Posterior cingulate gyrus (tissue), 11 donors: ENCODE results near the gene TMEM30B.
A peak's percentile ranks its signal among the peaks of the same experiment; 100 is the strongest.

ENCODE experiments used
- DNase-seq, 10 donors: peaks; one replicate each; pipeline versions ENCODE4 v3.0.0 to v3.0.0-alpha.2; 2020 to 2021; ENCODE audit warnings: mixed read lengths in 3 of 10
- intact Hi-C: fragments of 100-400 bp; cut with DNase I; formaldehyde crosslinking; loops from one replicate; pipeline ENCODE4 v1.15.1; 2023

The TMEM30B gene

GRCh38 chr14:61300754-61301153 is 19.6 kb upstream of the TMEM30B start:
- intact Hi-C loops: no loop called here
- no peak for DNase-seq

- intact Hi-C loops: no loop called here
- no peak for DNase-seq
These were observed 19.1 kb upstream of the TMEM30B start for GRCh38 chr14:61300209-61300608.

GRCh38 chr14:61298824-61299223 is 17.7 kb upstream of the TMEM30B start:
- no peak for DNase-seq
- intact Hi-C loops: no loop called here

GRCh38 chr14:61297581-61297980 is 16.4 kb upstream of the TMEM30B start:
- intact Hi-C loops: no loop called here
- no peak for DNase-seq

- DNase-seq: no peak
- intact Hi-C loops: no loop called here
These were observed 15.8 kb upstream of the TMEM30B start for GRCh38 chr14:61296719-61297502.

GRCh38 chr14:61296151-61296550 is 15.0 kb upstream of the TMEM30B start:
- intact Hi-C loops: no loop called here
- no peak for DNase-seq

GRCh38 chr14:61290701-61291100 is 9.6 kb upstream of the TMEM30B start:
- intact Hi-C loops: no loop called here
- no peak for DNase-seq

GRCh38 chr14:61288720-61289119 is 7.6 kb upstream of the TMEM30B start:
- intact Hi-C loops: no loop called here
- no peak for DNase-seq

GRCh38 chr14:61288228-61288627 is 7.1 kb upstream of the TMEM30B start:
- intact Hi-C loops: no loop called here
- no peak for DNase-seq

GRCh38 chr14:61287196-61287595 is 6.1 kb upstream of the TMEM30B start:
- intact Hi-C loops: no loop called here
- no peak for DNase-seq

GRCh38 chr14:61285364-61285763 is 4.2 kb upstream of the TMEM30B start:
- intact Hi-C loops: no loop called here
- DNase-seq: no peak

GRCh38 chr14:61284001-61284400 is 2.9 kb upstream of the TMEM30B start:
- intact Hi-C loops: no loop called here
- no peak for DNase-seq

GRCh38 chr14:61282746-61283145 is 1.6 kb upstream of the TMEM30B start:
- no peak for DNase-seq
- intact Hi-C loops: no loop called here

GRCh38 chr14:61281948-61282275 is 774 bp upstream of the TMEM30B start:
- intact Hi-C loops: no loop called here
- DNase-seq: no peak

GRCh38 chr14:61280526-61281185 is 482 bp downstream of the TMEM30B start:
- DNase-seq: peak in 3 of 10 donors; percentile 30 to 80 (median 79)
- intact Hi-C loops: no loop called here

GRCh38 chr14:61280092-61280525 is 1.0 kb downstream of the TMEM30B start:
- DNase-seq: peak in 1 of 10 donors; percentile 52
- intact Hi-C loops: no loop called here

GRCh38 chr14:61279082-61279481 is 2.1 kb downstream of the TMEM30B start:
- intact Hi-C loops: no loop called here

GRCh38 chr14:61277784-61278183 is 3.4 kb downstream of the TMEM30B start:
- intact Hi-C loops: no loop called here

More at GRCh38 chr14:61279082-61279481, 2.1 kb downstream of the TMEM30B start:
- no peak for DNase-seq

GRCh38 chr14:61277232-61277631 is 3.9 kb downstream of the TMEM30B start:
- DNase-seq: no peak
- intact Hi-C loops: no loop called here

More at GRCh38 chr14:61277784-61278183, 3.4 kb downstream of the TMEM30B start:
- DNase-seq: no peak

GRCh38 chr14:61271552-61271951 is 9.6 kb downstream of the TMEM30B start:
- intact Hi-C loops: no loop called here

GRCh38 chr14:61270714-61271113 is 10.4 kb downstream of the TMEM30B start:
- no peak for DNase-seq
- intact Hi-C loops: no loop called here

More at GRCh38 chr14:61271552-61271951, 9.6 kb downstream of the TMEM30B start:
- no peak for DNase-seq
